Suprapubic skin (tissue), 4 donors: ENCODE results near the gene MTIF2. TPM values are rescaled to one million over a fixed set of nuclear protein-coding genes. Genes with fewer than 3 reads are reported as not detected.
"Not testable (repeated sequence)": the region's sequence is repeated elsewhere in the genome, so short reads cannot be mapped to it uniquely, and the experiment has no call there.

Experiments
- DNase-seq, 2 donors: peaks; one replicate each; pipeline ENCODE4 v3.0.0-alpha.2; 2019; ENCODE audit warnings: low spot score in 2 of 2
- H3K27ac ChIP-seq: fragments of 200-600 bp; sonication (generic); one replicate; pipeline ENCODE4 v1.5.1; 2019
- H3K27me3 ChIP-seq: fragments of 200-600 bp; sonication (generic); one replicate; pipeline ENCODE4 v1.5.1; 2019
- H3K36me3 ChIP-seq: fragments of 200-600 bp; sonication (generic); one replicate; pipeline ENCODE4 v1.5.1; 2019
- H3K4me1 ChIP-seq: fragments of 200-600 bp; sonication (generic); one replicate; pipeline ENCODE4 v1.5.1; 2019
- H3K4me3 ChIP-seq: fragments of 200-600 bp; sonication (generic); one replicate; pipeline ENCODE4 v1.5.1; 2019; ENCODE audit warnings: mild to moderate bottlenecking
- H3K9me3 ChIP-seq: fragments of 200-600 bp; sonication (generic); one replicate; pipeline ENCODE4 v1.5.1; 2019
- CTCF ChIP-seq, 2 donors: fragments of 200-600 bp in 1 of 2; fragments of 450-650 bp in 1 of 2; sonication (generic) in 1 of 2; IDR thresholded peaks; one replicate each; pipeline ENCODE4 v1.5.1; 2016 to 2019; ENCODE audit warnings: antibody characterized with exemption in 2 of 2, mild to moderate bottlenecking in 1 of 2, moderate library complexity in 1 of 2
- EP300 ChIP-seq: sonication (generic); formaldehyde crosslinking; IDR thresholded peaks from one replicate; pipeline ENCODE4 v1.6.1; 2017; ENCODE audit warnings: antibody characterized with exemption
- POLR2A ChIP-seq, 2 donors: fragments of 450-650 bp; IDR thresholded peaks; one replicate each; pipeline ENCODE4 v1.6.1; 2017; ENCODE audit warnings: antibody characterized with exemption in 2 of 2, mild to moderate bottlenecking in 2 of 2, moderate library complexity in 2 of 2
- POLR2AphosphoS5 ChIP-seq, 3 donors: sonication (generic); formaldehyde crosslinking; IDR thresholded peaks; one replicate each; pipeline ENCODE4 v1.6.1; 2017; ENCODE audit warnings: antibody characterized with exemption in 3 of 3
- WGBS: methylation state at CpG from one replicate; pipeline ENCODE4 v1.1.5; 2018; 5-methylcytosine and 5-hydroxymethylcytosine counted together
- total RNA-seq, 4 donors: library from RNA; depleted of rRNA; stranded (reverse); fragments of >200 nt; gene quantifications; one replicate each; pipeline ENCODE4 v1.1.0, GENCODE V29; 2016

The MTIF2 gene
- total RNA-seq, 4 donors from 2014 or later: 12.1 to 25.6 (median 17.6) TPM

- Histone ChIP-seq H3K36me3 (peaks cover 3% of the 10 kb centered on the region), H3K27ac (no peak overlapping the region), H3K9me3 (no peaks in the 10 kb centered on the region), H3K4me1 (no peaks in the 10 kb centered on the region), H3K27me3 (no peaks in the 10 kb centered on the region), H3K4me3 (no peak overlapping the region)
- DNase-seq: no peak
- WGBS: 96% methylated on average over 3 of the region's 3 CpGs
- TF ChIP-seq POLR2A (IDR thresholded peaks at IDR 0.05) (no peak), CTCF (IDR thresholded peaks at IDR 0.05) (no peak), EP300 (no peak), POLR2AphosphoS5 (IDR thresholded peaks at IDR 0.05) (no peak)
These were observed 64.5 kb downstream of the MTIF2 start for GRCh38 chr2:55204536-55204935.

GRCh38 chr2:55200416-55200815 is 68.6 kb downstream of the MTIF2 start:
- TF ChIP-seq POLR2AphosphoS5 (IDR thresholded peaks at IDR 0.05) (no peak), EP300 (no peak), POLR2A (IDR thresholded peaks at IDR 0.05) (no peak)
- Histone ChIP-seq H3K27me3 (no peaks in the 10 kb centered on the region), H3K36me3 (peaks cover 7% of the 10 kb centered on the region), H3K4me1 (no peaks in the 10 kb centered on the region), H3K4me3 (no peak overlapping the region), H3K9me3 (no peaks in the 10 kb centered on the region), H3K27ac (no peak overlapping the region)
- 100% methylated on average over 1 of the region's 1 CpG for WGBS
- no peak for DNase-seq

GRCh38 chr2:55196526-55196925 is 72.5 kb downstream of the MTIF2 start:
- TF ChIP-seq CTCF (IDR thresholded peaks at IDR 0.05) (no peak), EP300 (no peak), POLR2A (IDR thresholded peaks at IDR 0.05) (no peak)
- Histone ChIP-seq H3K36me3 (peaks cover 7% of the 10 kb centered on the region), H3K27ac (no peak overlapping the region), H3K4me1 (no peaks in the 10 kb centered on the region), H3K27me3 (no peaks in the 10 kb centered on the region), H3K4me3 (no peak overlapping the region), H3K9me3 (no peaks in the 10 kb centered on the region)
- no peak for DNase-seq
- 92% methylated on average over 2 of the region's 2 CpGs for WGBS

DNA sequence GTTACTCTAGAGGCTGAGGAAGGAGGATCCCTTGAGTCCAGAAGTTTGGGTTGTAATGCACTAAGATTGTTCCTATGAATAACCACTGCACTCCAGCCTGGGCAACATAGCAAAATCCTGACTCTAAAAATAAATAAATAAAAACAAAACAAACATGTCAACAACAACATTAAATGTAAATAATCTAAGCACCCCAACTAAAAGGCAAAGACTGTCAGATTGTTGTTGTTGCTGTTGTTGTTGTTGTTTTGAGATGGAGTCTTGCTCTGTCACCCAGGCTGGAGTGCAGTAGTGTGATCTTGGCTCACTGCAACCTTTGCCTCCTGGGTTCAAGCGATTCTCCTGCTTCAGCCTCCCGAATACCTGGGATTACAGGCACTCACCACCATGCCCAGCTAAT is 77.1 kb downstream of the MTIF2 start:
- not testable (repeated sequence) for H3K27me3 ChIP-seq, H3K27ac ChIP-seq, H3K9me3 ChIP-seq, H3K4me3 ChIP-seq, H3K4me1 ChIP-seq, DNase-seq, H3K36me3 ChIP-seq
- 95% methylated on average over 2 of the region's 2 CpGs for WGBS

- DNase-seq, H3K27me3 ChIP-seq, H3K4me3 ChIP-seq, H3K27ac ChIP-seq, H3K9me3 ChIP-seq, H3K36me3 ChIP-seq, H3K4me1 ChIP-seq: not testable (repeated sequence)
- WGBS: 89% methylated on average over 8 of the region's 8 CpGs
These were observed 82.2 kb downstream of the MTIF2 start for GRCh38 chr2:55186837-55187236.

Other genes starting within 250 kb of the MTIF2 start
- gene RTN4, start 218.8 kb downstream of the MTIF2 start, total RNA-seq: 100 to 1,000 TPM; 234 to 395 (median 319) TPM
- gene CLHC1, start 36.9 kb downstream of the MTIF2 start, total RNA-seq: 10 to 100 TPM in 1 of 4 donors, 1 to 10 TPM in 3; 2.5 to 12.7 (median 5.9) TPM
- gene RPS27A, start 36.5 kb downstream of the MTIF2 start, total RNA-seq: 1,000 to 10,000 TPM in 3 of 4 donors, 100 to 1,000 TPM in 1; 888 to 1,822 (median 1,618) TPM
- gene CCDC88A, start 150.6 kb upstream of the MTIF2 start, total RNA-seq: 10 to 100 TPM in 3 of 4 donors, 1 to 10 TPM in 1; 9.0 to 25.8 (median 18.2) TPM